Adipose tissue (tissue), 3 donors: Measurements from ENCODE around the gene RAPGEF4. TPM values are rescaled to one million over a fixed set of nuclear protein-coding genes. Genes with fewer than 3 reads are reported as not detected.

Experiments used
- H3K27ac ChIP-seq: one replicate; pipeline ENCODE4 v1.5.1; 2013; ENCODE audit warnings: low read depth, low read length
- WGBS, 3 donors: extraction: QIAGEN DNeasy Blood & Tissue Kit; methylation state at CpG; one replicate each; pipeline ENCODE4 v1.1.7; 2013; 5-methylcytosine and 5-hydroxymethylcytosine counted together
- polyA plus RNA-seq, 3 donors: library from polyadenylated mRNA; stranded (reverse); fragments of 200-250 nt; gene quantifications; one replicate each; pipeline ENCODE4 v1.2.3, GENCODE V29; 2013
- donor health status: healthy with polysubstance abuse.
- donor health status: Bipolar disorder and iron deficiency.
- donor health status: healthy.

Gene RAPGEF4
- polyA plus RNA-seq, 3 donors: 2.6 to 8.1 (median 2.7) TPM

GRCh38 chr2:172811027-172811426 lies 75.4 kb downstream of the RAPGEF4 start:
- 20 to 34% (median 33%) methylated on average over 2 of the region's 2 CpGs for WGBS, 3 donors
- no peak overlapping the region for H3K27ac ChIP-seq

GRCh38 chr2:172812158-172812744 lies 76.6 kb downstream of the RAPGEF4 start:
- 82 to 86% (median 86%) methylated on average over 7 of the region's 7 CpGs for WGBS, 3 donors
- no peak overlapping the region for H3K27ac ChIP-seq

DNA sequence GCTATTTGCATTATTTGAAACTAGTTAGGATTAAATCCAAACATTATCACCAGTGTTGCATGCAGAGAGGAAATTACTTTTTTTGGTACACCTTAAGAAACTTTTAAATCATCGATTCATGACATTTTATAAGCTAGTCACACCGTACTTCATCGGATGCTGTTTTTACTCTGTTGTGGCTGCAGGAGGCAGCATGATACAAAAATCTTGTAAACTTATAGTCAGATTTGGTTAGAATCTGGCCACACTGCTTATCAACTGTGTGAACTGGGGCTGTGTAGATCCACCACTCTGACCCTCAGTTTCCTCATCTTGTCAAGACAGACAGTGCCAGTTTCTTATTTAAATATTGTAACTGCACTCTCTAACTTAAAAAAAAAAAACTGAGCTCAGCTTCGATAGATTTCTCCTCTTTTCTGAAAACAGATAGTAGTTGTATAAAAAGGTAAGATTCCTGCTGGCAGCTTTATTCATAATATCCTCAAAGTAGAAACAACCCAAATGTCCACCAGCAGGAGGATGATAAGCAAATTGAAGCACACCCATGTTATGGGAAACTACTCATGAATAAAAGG lies 77.8 kb downstream of the RAPGEF4 start:
- 39 to 48% (median 45%) methylated on average over 4 of the region's 4 CpGs for WGBS, 3 donors
- no peak overlapping the region for H3K27ac ChIP-seq

DNA sequence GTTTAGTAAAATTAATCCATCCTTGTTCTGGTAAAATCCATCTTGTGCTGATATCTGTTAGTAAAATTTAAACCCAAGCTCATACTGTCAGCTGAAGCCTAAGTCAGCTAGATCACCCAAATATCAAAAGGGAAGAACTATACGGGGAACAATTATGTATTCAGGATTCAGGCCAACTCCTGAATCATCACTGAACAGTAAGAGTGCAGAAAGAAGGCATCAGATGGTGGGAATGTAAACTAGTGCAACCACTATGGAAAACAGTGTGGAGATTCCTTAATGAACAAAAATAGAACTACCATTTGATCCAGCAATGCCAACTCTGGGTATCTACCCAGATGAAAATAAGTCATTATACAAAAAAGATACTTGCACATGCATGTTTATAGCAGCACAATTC lies 81.8 kb downstream of the RAPGEF4 start:
- WGBS, 3 donors: 43 to 59% (median 47%) methylated on average over 1 of the region's 1 CpG
- no peak overlapping the region for H3K27ac ChIP-seq

DNA sequence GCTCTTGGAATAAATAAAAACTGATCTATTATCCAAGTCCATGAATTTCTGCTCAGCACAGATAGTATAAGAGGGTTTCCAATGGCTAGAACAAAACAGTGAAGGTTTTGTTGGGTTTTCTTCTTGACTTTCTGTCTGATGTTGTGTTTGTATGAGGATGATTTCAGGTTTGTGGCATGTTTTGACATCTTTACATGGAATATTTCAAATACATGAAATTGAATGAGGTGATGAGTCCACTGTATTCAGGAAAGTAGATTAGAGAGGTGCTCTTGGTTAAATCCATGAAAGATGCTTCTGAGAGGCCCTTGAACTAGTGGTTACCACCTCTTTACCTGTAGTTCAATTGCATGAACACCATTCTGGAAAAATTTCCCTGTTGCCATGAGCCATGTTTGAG lies 84.3 kb downstream of the RAPGEF4 start:
- no peak overlapping the region for H3K27ac ChIP-seq

- H3K27ac ChIP-seq: no peak overlapping the region
- WGBS, 3 donors: 63 to 84% (median 66%) methylated on average over 7 of the region's 7 CpGs
Observed at GRCh38 chr2:172821370-172822338, 86.0 kb downstream of the RAPGEF4 start.

DNA sequence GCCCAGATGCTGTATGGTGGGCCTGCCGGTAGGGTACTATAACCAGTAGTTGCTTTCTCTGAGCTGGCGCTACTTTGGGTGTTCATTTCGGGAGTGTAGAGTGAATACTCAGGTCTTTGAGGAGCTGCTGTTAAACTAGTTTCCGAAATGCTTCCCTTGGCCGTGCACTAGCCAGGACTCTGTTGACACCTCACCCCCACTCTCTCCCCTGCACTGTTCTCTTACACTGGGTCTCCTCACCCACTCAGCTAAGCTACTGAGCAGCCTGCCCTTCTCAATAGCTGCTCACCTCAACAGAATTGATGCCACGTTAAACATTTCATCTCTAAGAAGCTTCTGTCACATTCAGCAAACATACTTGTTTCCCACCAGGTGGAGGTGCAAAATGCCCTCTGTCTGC lies 86.9 kb downstream of the RAPGEF4 start:
- no peak overlapping the region for H3K27ac ChIP-seq
- WGBS, 3 donors: 74 to 87% (median 86%) methylated on average over 6 of the region's 6 CpGs

- H3K27ac ChIP-seq: no peak overlapping the region
- 50 to 77% (median 59%) methylated on average over 7 of the region's 7 CpGs for WGBS, 3 donors
Observed at GRCh38 chr2:172823261-172823850, 87.7 kb downstream of the RAPGEF4 start.

GRCh38 chr2:172826522-172826921 lies 90.9 kb downstream of the RAPGEF4 start:
- WGBS, 3 donors: 90 to 97% (median 96%) methylated on average over 3 of the region's 3 CpGs
- no peak overlapping the region for H3K27ac ChIP-seq

DNA sequence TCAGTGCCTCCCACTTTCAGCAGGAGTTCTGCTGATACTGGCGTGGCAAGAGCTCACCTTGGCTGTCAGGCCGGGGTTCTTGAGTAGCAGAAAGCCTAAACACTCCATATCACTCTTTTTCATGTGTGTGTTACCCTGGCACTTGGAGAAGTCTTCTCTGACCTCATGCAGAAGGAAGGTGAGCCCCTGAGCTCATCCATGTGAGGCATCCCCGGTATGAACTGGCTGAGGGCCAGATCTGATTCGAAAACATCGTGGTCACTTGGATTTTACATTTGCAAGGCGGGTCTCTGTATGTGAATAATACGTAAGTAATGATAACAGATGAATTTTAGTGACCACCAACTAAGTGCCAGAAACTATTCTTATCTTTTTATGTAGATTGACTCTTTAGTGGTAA lies 93.6 kb downstream of the RAPGEF4 start:
- no peak overlapping the region for H3K27ac ChIP-seq
- 68 to 77% (median 74%) methylated on average over 7 of the region's 7 CpGs for WGBS, 3 donors

GRCh38 chr2:172830482-172830881 lies 94.8 kb downstream of the RAPGEF4 start:
- no peak overlapping the region for H3K27ac ChIP-seq
- WGBS, 3 donors: 92 to 93% (median 92%) methylated on average over 4 of the region's 4 CpGs

DNA sequence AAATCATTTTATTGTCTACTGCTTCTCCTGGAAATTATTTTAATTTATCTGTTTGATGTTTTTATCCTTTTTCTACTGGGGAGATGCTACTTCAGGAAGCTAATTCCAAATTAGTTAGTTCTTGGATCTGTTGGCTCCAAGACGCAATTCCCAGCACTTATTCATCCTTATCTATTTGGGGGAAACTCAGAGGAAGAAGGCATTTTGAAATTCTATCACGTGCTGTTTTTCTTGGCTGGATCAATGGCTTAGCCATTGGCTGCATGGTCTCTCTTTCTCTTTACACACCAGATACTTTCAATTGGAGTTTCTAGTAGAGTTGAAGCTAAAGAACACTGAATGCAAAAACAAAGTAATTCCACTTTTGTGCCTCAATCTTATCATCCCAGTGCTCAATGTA lies 98.3 kb downstream of the RAPGEF4 start:
- H3K27ac ChIP-seq: no peak overlapping the region
- 46 to 71% (median 47%) methylated on average over 2 of the region's 2 CpGs for WGBS, 3 donors

DNA sequence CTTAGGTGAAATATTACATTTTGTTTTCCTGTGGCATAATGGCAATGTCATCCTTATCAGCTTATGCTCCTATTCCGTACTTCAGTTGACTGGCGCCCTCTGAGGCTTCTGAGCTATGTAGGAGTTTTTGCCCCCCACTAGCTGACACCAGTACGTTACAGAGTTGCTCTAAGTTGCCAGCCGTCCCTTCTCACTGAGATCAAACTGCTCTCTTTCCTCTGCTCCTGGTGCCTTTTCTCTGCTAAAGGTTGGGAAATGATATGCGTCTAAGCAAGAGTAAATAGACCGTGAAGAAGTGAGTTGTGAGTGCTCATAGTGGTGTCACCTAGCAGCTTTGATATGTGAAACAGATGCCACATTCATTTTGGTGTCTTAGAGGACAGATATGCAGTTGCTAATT lies 99.2 kb downstream of the RAPGEF4 start:
- H3K27ac ChIP-seq: no peak overlapping the region
- WGBS, 3 donors: 81 to 86% (median 84%) methylated on average over 6 of the region's 6 CpGs

DNA sequence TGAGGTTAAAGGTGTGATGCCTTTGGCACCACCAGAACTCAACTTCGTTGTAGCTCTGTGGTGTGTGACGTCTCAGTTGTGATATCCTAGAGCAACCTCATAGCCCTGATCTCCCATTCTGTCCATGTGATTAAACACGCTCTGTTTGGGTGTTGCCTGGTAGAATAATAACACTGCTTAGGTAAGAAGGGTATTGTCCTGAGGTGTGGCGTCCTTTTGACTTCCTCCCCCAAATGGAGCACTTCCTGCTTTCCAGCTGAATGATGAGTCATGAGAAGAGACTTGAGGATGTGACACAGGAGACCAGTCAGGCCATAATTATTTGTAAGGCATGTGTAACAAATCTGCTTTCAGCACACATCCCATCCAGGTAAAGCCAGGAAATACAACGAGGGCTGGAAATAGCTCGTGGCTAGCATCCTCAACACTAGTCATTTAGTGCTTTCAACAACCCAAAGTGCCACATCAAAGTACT lies 100.7 kb downstream of the RAPGEF4 start:
- 62 to 72% (median 63%) methylated on average over 6 of the region's 6 CpGs for WGBS, 3 donors
- no peak overlapping the region for H3K27ac ChIP-seq

DNA sequence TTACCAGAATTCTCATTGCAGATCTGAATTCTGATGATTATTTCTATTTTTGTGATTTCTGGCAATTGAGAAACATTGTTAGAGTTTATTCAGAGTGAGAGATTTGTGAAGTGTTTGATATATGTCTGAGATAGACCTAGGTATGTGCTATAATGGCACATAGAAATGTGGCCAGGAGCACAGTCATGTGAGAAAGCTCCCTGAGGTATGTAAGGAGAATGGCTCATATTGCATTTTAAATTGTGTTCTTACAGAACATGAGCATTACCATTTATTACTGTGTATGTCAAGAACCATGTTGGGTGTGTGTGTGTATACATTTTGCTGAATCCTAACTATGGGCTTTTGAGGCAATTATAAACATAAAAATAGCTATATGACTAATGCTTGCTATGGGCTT lies 101.2 kb downstream of the RAPGEF4 start:
- H3K27ac ChIP-seq: no peak overlapping the region

GRCh38 chr2:172839446-172839845 lies 103.8 kb downstream of the RAPGEF4 start:
- no peak overlapping the region for H3K27ac ChIP-seq
- WGBS, 3 donors: 90 to 100% (median 96%) methylated on average over 2 of the region's 2 CpGs

DNA sequence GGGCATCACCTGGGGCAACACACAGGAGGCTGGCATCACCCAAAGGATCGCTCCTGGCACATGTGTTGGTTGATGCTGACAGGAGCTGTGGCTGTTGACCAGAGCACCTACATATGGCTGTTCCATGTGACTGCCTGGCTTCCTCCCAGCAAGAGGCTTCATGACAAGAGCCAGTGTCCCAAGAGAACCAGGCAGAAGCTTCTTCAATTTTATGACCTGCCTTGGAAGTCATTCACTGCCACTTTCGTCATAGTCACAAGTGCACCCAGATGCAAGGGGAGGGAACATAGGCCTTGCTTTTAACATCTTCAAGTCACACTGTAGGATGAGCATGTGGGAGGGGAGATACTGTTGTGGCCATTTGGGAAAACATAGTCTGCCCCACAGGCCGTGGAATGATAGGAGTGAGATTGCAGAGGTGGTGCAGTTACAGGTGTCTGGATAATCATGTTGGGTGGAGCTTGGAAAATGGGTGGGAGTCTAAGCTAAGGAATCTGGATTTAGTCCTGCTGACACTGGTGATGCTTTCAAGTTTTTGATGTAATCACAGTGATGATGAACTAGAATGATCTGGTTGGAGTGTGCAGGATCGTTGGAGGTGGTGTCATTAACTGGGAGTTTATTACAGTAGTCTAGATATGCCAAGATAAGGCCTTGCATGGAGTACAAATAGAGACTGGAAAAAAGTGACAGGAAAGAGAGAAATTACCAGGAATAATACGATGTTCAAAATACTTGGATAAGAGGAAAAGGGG lies 107.0 kb downstream of the RAPGEF4 start:
- H3K27ac ChIP-seq: no peak overlapping the region
- WGBS, 3 donors: 71 to 83% (median 79%) methylated on average over 5 of the region's 5 CpGs

GRCh38 chr2:172843266-172843582 lies 107.6 kb downstream of the RAPGEF4 start:
- H3K27ac ChIP-seq: no peak overlapping the region
- WGBS, 3 donors: 90 to 97% (median 92%) methylated on average over 1 of the region's 1 CpG
